ENCODE results near the gene ACSS2.

GRCh38 chr20:34925981-34926380 is 49.6 kb downstream of the ACSS2 start:
- TF ChIP-seq CTCF (IDR thresholded peaks at IDR 0.05): no peak
- no peak for TF ChIP-seq POLR2A (IDR thresholded peaks at IDR 0.05)

Data from Peyer's patch (tissue), 4 donors.